Activated CD4-positive, CD25-positive, alpha-beta regulatory T cell treated with anti-CD3 and anti-CD28 coated beads, Interleukin-2, amount 50 U/mL, for 24 hours (primary cell): ENCODE data around the gene EIF4A2.
A peak's percentile ranks its signal among the peaks of the same experiment; 100 is the strongest.
"Not testable (repeated sequence)": the region's sequence is repeated elsewhere in the genome, so short reads cannot be mapped to it uniquely, and the experiment has no call there.

Source experiments
- ATAC-seq, 2 donors: fragments of 150-1000 bp; cut with Tn5 transposase; one replicate each; pipeline ENCODE4 v1.10.0; 2021; ENCODE audit warnings: mild to moderate bottlenecking in 1 of 2, moderate library complexity in 1 of 2

The EIF4A2 gene

GRCh38 chr3:186785495-186786018 lies 2.2 kb downstream of the EIF4A2 start:
- no peak for ATAC-seq

DNA sequence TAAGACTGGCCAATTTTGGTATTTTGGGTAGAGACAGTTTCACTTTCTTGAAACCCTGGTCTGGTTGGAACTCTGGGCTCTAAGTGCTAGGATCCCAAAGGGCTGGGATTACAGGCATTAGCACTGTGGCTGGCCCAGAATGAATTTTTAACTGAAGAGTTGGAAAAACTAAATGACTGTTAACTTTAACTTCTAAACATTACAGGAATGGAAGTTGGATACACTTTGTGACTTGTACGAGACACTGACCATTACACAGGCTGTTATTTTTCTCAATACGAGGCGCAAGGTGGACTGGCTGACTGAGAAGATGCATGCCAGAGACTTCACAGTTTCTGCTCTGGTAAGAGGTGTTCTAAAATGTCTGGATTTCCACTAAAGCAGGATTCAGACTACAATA lies 3.5 kb downstream of the EIF4A2 start:
- no peak for ATAC-seq

GRCh38 chr3:186787642-186788481 lies 4.5 kb downstream of the EIF4A2 start:
- no peak for ATAC-seq

DNA sequence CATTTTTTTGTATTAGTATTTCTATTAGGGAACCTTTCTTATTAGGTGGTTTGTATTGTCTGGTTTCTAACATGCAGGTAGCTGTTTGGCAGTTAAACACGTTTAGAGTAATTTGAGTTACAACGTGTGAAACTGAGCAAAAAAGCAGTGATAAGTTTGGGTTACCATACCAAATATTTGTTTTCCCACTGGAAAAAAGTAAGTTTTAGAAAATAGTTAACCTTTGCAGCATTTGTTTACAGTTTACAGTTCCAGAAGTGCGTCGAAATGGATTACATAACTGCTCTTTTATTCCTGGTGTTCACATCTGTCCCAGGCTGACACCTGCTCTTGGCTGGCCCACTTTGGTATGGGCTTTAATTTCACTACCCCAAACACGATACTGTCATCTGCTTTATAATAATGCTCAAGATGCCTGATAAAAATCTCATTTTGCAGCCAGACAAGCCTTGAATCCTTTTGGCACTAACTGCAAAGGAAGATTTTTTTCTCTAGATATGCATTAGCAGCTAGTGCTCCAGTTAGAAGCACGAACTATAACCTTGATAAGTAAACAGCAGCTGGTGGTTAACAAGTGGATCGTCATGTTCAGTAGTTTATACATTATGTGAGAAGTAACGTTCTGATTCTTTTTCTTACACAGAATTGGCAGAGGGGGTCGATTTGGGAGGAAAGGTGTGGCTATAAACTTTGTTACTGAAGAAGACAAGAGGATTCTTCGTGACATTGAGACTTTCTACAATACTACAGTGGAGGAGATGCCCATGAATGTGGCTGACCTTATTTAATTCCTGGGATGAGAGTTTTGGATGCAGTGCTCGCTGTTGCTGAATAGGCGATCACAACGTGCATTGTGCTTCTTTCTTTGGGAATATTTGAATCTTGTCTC lies 5.3 kb downstream of the EIF4A2 start:
- ATAC-seq, result no peak

GRCh38 chr3:186789554-186790260 lies 6.3 kb downstream of the EIF4A2 start:
- peak; percentile 4 to 10 for ATAC-seq

GRCh38 chr3:186790261-186790981 lies 7.0 kb downstream of the EIF4A2 start:
- peak; percentile 22 to 32 for ATAC-seq

GRCh38 chr3:186798239-186798874 lies 15.0 kb downstream of the EIF4A2 start:
- no peak for ATAC-seq

- ATAC-seq, result no peak
Measured at GRCh38 chr3:186800285-186800684, 16.9 kb downstream of the EIF4A2 start.

GRCh38 chr3:186802701-186803100 lies 19.3 kb downstream of the EIF4A2 start:
- no peak for ATAC-seq

DNA sequence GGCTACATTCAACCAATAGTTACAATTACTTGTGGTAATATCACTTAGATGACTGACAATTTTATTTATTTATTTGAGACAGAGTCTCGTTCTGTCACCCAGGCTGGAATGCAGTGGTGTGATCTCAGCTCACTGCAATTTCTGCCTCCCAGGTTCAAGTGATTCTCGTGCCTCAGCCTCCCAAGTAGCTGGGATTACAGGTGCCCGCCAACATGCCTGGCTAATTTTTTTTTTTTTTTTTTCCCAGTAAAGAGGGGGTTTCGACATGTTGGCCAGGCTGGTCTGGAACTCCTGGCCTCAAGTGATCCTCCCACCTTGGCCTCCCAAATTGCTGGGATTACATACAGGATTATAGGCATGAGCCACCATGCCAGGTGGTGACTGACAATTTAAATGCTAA lies 20.1 kb downstream of the EIF4A2 start:
- not testable (repeated sequence) for ATAC-seq

- peak; percentile 90 to 92 for ATAC-seq
Measured at GRCh38 chr3:186806089-186807055, 23.0 kb downstream of the EIF4A2 start, which contains the start of gene RFC4. Gene RFC4 (minus strand): TSS chr3:186806482. CDS start chr3:186804713, 1,769 bp downstream.

- no peak for ATAC-seq
Measured at GRCh38 chr3:186807231-186807630, 23.9 kb downstream of the EIF4A2 start.

DNA sequence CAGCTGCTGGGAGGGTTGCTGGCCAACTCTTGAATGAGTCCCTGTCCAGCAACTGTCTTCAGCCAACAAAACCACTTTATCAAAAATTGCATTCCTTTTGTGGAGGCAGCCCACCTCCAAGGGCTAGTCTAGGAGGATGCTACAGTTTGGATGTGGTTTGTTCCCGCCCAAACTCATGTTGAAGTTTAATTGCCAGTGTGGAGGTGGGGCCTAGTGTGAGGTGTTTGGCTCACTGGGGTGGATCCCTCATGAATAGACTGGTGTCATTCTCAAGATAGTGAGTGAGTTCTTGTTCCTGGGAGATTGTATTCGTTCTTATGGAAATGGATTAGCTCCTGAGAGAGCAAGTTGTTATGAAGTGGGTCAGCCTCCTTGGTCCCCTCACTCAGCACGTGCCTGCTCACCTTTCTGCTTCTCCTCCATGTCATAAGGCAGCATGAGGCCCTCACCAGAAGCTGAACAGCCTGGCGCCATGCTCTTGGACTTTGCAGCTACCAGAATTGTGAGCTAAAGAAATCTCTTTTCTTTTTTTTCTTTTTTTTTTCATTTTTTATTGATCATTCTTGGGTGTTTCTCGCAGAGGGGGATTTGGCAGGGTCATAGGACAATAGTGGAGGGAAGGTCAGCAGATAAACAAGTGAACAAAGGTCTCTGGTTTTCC lies 27.1 kb downstream of the EIF4A2 start:
- ATAC-seq, result no peak

- ATAC-seq, result not testable (repeated sequence)
Measured at GRCh38 chr3:186811313-186811712, 27.9 kb downstream of the EIF4A2 start.

DNA sequence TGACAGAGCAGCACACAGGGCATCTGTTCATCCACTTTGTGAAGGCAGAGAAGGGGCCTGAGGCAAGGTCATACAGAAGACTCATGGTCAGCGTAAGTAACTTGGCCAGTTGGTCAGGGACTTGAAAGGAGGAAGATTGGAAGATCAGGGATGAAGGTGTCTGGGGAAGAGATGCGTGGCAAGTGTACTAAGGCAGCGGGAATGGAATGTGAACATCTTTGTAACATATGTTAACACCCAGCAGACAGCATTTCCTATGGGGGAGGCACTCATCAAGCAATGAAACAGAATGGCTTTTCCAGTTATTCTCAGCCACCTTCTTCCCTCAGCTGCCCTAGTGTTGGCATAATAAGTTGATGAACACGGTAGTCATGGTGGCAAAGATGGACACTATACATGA lies 30.7 kb downstream of the EIF4A2 start:
- no peak for ATAC-seq

DNA sequence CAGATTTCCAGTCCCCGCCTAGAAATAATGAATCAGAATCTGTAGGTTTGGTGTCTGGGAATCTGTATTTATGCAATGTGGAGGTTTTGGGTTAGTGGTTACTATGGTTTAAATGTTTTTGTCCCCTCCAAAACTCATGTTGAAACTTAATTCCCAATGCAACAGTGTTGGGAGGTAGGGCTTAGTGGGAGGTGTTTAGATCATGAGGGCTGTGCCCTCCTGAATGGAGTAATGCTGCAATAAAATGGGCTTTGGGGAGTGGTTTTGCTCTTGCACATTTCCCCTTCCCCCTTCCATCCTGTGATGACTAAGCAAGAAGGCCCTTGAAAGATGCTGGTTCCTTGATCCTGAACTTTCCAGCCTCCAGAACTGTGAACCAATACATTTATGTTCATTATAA lies 32.1 kb downstream of the EIF4A2 start:
- ATAC-seq, result no peak

DNA sequence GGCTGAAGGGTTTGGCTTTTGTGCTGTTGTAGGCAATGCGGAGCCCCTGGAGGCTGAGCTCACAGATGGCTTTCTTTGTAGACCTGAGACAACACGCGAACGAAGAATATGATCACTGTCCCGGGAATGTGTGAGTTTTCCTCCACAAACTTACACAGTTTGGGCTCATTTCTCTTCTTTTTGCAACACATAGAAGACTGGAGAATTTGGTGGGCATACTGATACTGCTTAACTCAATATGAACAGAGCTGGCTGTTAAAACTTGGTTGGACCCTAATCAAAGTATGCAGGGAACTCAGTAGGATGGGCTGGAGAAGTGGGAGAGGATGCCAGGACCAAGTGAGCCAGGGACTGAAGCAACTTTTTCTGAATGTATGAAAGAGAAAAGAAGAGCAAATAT lies 35.1 kb downstream of the EIF4A2 start:
- no peak for ATAC-seq

GRCh38 chr3:186818956-186819355 lies 35.6 kb downstream of the EIF4A2 start:
- ATAC-seq, result no peak
